Upper lobe of left lung (tissue), 6 donors: ENCODE results near the gene MOB3B. TPM values are rescaled to one million over a fixed set of nuclear protein-coding genes. Genes with fewer than 3 reads are reported as not detected.

Experiments
- ATAC-seq, 2 donors: fragments of 200-7000 bp; cut with Tn5 transposase; one replicate each; pipeline ENCODE4 v1.9.1; 2022; ENCODE audit warnings: mild to moderate bottlenecking in 2 of 2, moderate library complexity in 2 of 2; ENCODE audit not compliant: low FRiP score in 2 of 2
- DNase-seq, 2 donors: peaks; one replicate each; pipeline ENCODE4 v3.0.0-alpha.2; 2019 to 2020
- H3K27ac ChIP-seq, 4 donors: fragments of 200-600 bp; sonication (generic); one replicate each; pipeline ENCODE4 v1.5.1; 2016 to 2019
- H3K27me3 ChIP-seq, 4 donors: fragments of 200-600 bp; sonication (generic); one replicate each; pipeline ENCODE4 v1.5.1; 2017 to 2019
- H3K36me3 ChIP-seq, 4 donors: fragments of 200-600 bp; sonication (generic); one replicate each; pipeline ENCODE4 v1.5.1; 2016 to 2019
- H3K4me1 ChIP-seq, 4 donors: fragments of 200-600 bp; sonication (generic); one replicate each; pipeline ENCODE4 v1.5.1; 2018 to 2019
- H3K4me3 ChIP-seq, 4 donors: fragments of 200-600 bp; sonication (generic); one replicate each; pipeline ENCODE4 v1.5.1; 2017 to 2019; ENCODE audit warnings: mild to moderate bottlenecking in 2 of 4, moderate library complexity in 1 of 4
- H3K9me3 ChIP-seq, 4 donors: fragments of 200-600 bp; sonication (generic); one replicate each; pipeline ENCODE4 v1.5.1; 2018 to 2019
- EP300 ChIP-seq, 4 donors: sonication (generic); formaldehyde crosslinking; IDR thresholded peaks; one replicate each; pipeline ENCODE4 v1.5.1; 2017; ENCODE audit warnings: antibody characterized with exemption in 4 of 4, control low read depth in 2 of 4
- POLR2A ChIP-seq, 4 donors: fragments of 450-650 bp; IDR thresholded peaks; one replicate each; pipeline ENCODE4 v1.5.1; 2016 to 2017; ENCODE audit warnings: antibody characterized with exemption in 4 of 4, mild to moderate bottlenecking in 2 of 4
- POLR2AphosphoS5 ChIP-seq, 2 donors: sonication (generic); formaldehyde crosslinking; IDR thresholded peaks; one replicate each; pipeline ENCODE4 v1.5.1; 2017; ENCODE audit warnings: antibody characterized with exemption in 2 of 2
- WGBS, 2 donors: methylation state at CpG; one replicate each; pipeline ENCODE4 v1.1.5; 2017 to 2018; 5-methylcytosine and 5-hydroxymethylcytosine counted together
- total RNA-seq, 6 donors: library from RNA; depleted of rRNA in 4 of 6; stranded (reverse); fragments of >200 nt in 4 of 6; gene quantifications; one replicate each; pipeline versions ENCODE4 v1.1.0 to v1.2.1, GENCODE V29; 2016 to 2021
- TF ChIP-seq, protein P1 (sequence below), 6 experiments: fragments of 450-650 bp in 4 of 6; fragments of 200-600 bp in 2 of 6; sonication (generic) in 2 of 6; IDR thresholded peaks; one replicate each; pipeline ENCODE4 v1.5.1; 2016 to 2019; ENCODE audit warnings: antibody characterized with exemption in 6 of 6
- donor health status: DM: no; HTN: no; CAD: no; lungs with moderate emphysema.
- donor health status: DM: no; HTN: yes; CAD: no; lungs with severe emphysema.

The MOB3B gene
- total RNA-seq, 6 donors from 2014 or later = 4.2 to 20.7 (median 8.3) TPM

DNA sequence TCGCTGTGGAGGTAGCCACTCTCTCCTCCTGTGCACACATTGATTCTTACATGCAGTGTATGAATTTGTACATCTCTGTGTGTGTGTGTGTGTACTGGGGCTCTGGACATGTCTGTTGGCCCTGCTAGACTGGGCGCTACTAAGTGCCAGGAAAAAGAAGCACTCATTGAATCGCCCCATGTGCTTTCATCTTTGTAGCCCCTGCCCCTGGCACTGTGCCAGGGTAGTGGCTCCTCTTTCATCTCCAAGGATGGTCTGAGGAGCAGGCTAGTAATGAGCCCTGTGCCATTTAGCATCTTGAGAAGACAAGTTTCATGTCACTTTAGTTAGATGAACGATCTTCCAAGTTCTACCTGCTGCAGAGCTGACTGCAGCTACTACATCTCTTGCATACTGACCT lies 198.2 kb downstream of the MOB3B start:
- ATAC-seq (no peak), DNase-seq (no peak)
- Histone ChIP-seq H3K36me3 (no peaks in the 10 kb centered on the region), H3K27ac (no peak overlapping the region), H3K4me3 (no peak overlapping the region), H3K4me1 (peaks cover 0 to 3% (median 0%) of the 10 kb centered on the region in 4 donors), H3K9me3 (no peaks in the 10 kb centered on the region), H3K27me3 (no peaks in the 10 kb centered on the region)
- WGBS, 2 donors = 74 to 88% methylated on average over 4 of the region's 4 CpGs
- no peak for TF ChIP-seq POLR2A (IDR thresholded peaks at IDR 0.05)
- TF ChIP-seq, protein P1, sequence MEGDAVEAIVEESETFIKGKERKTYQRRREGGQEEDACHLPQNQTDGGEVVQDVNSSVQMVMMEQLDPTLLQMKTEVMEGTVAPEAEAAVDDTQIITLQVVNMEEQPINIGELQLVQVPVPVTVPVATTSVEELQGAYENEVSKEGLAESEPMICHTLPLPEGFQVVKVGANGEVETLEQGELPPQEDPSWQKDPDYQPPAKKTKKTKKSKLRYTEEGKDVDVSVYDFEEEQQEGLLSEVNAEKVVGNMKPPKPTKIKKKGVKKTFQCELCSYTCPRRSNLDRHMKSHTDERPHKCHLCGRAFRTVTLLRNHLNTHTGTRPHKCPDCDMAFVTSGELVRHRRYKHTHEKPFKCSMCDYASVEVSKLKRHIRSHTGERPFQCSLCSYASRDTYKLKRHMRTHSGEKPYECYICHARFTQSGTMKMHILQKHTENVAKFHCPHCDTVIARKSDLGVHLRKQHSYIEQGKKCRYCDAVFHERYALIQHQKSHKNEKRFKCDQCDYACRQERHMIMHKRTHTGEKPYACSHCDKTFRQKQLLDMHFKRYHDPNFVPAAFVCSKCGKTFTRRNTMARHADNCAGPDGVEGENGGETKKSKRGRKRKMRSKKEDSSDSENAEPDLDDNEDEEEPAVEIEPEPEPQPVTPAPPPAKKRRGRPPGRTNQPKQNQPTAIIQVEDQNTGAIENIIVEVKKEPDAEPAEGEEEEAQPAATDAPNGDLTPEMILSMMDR (IDR thresholded peaks at IDR 0.05) = no peak
- TF ChIP-seq POLR2AphosphoS5 (IDR thresholded peaks at IDR 0.05) = no peak
- TF ChIP-seq EP300 (IDR thresholded peaks at IDR 0.05) = no peak

DNA sequence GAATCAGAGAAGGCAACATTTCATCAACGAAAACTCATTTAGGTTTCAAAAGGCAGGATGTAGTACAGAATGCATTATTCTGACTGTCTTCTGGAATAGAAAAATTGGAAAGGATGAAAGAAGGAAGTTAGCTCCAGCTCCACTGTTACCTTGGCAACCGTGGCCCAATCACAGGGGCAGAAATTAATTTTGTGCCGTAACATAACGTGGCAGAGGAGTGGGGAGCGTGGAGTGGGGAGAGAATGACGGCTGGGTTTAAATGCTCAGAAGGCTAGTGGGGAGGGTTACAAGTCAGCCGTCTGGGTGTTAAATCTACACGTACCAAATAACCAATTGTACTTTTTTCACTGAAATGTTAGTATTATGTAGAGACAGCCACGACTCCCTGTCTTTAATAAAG lies 200.3 kb downstream of the MOB3B start:
- DNase-seq (no peak), ATAC-seq (no peak)
- H3K4me1 ChIP-seq = peaks cover 0 to 3% (median 0%) of the 10 kb centered on the region in 4 donors
- no peaks in the 10 kb centered on the region for H3K9me3 ChIP-seq
- H3K27ac ChIP-seq = no peak overlapping the region
- no peaks in the 10 kb centered on the region for H3K36me3 ChIP-seq
- 77 to 79% methylated on average over 9 of the region's 9 CpGs for WGBS, 2 donors
- no peaks in the 10 kb centered on the region for H3K27me3 ChIP-seq
- TF ChIP-seq POLR2AphosphoS5 (IDR thresholded peaks at IDR 0.05) (no peak), POLR2A (IDR thresholded peaks at IDR 0.05) (no peak), EP300 (IDR thresholded peaks at IDR 0.05) (no peak)
- TF ChIP-seq, protein P1 (IDR thresholded peaks at IDR 0.05) = no peak
- no peak overlapping the region for H3K4me3 ChIP-seq

GRCh38 chr9:27328483-27328882 lies 201.1 kb downstream of the MOB3B start:
- 74 to 85% methylated on average over 3 of the region's 3 CpGs for WGBS, 2 donors
- DNase-seq = no peak
- H3K9me3 ChIP-seq = no peaks in the 10 kb centered on the region
- H3K27ac ChIP-seq = no peak overlapping the region
- H3K36me3 ChIP-seq = no peaks in the 10 kb centered on the region
- H3K4me1 ChIP-seq = peaks cover 0 to 2% (median 0%) of the 10 kb centered on the region in 4 donors
- no peaks in the 10 kb centered on the region for H3K27me3 ChIP-seq
- no peak for ATAC-seq
- TF ChIP-seq, protein P1 (IDR thresholded peaks at IDR 0.05) = no peak
- TF ChIP-seq POLR2A (IDR thresholded peaks at IDR 0.05) (no peak), POLR2AphosphoS5 (IDR thresholded peaks at IDR 0.05) (no peak), EP300 (IDR thresholded peaks at IDR 0.05) (no peak)
- H3K4me3 ChIP-seq = no peak overlapping the region

DNA sequence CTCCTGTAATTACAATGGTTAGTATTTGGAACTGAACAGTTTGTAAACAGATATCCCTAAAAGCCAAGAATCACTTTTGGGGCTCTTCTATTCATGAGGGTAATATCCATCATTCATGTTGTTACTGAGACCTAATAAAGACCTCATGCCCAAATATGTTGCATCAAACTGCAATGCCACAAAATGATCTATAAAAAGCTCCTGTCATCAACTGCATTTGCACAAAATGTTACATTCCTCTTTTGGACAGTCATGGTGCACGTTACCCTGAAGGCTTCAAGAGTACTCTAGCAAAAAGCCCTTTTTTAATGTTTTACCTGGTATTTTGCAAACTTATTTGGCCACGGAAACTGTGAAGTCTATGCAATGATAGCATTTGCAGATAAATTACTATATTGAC lies 218.4 kb downstream of the MOB3B start:
- H3K4me3 ChIP-seq = no peak overlapping the region
- H3K4me1 ChIP-seq = no peaks in the 10 kb centered on the region
- no peak for TF ChIP-seq POLR2A (IDR thresholded peaks at IDR 0.05)
- no peak for TF ChIP-seq EP300 (IDR thresholded peaks at IDR 0.05)
- no peak for TF ChIP-seq POLR2AphosphoS5 (IDR thresholded peaks at IDR 0.05)
- TF ChIP-seq, protein P1 (IDR thresholded peaks at IDR 0.05) = no peak
- ATAC-seq (no peak), DNase-seq (no peak)
- WGBS, 2 donors = 76 to 83% methylated on average over 2 of the region's 2 CpGs
- H3K36me3 ChIP-seq = no peaks in the 10 kb centered on the region
- no peak overlapping the region for H3K27ac ChIP-seq
- no peaks in the 10 kb centered on the region for H3K27me3 ChIP-seq
- H3K9me3 ChIP-seq = no peaks in the 10 kb centered on the region

DNA sequence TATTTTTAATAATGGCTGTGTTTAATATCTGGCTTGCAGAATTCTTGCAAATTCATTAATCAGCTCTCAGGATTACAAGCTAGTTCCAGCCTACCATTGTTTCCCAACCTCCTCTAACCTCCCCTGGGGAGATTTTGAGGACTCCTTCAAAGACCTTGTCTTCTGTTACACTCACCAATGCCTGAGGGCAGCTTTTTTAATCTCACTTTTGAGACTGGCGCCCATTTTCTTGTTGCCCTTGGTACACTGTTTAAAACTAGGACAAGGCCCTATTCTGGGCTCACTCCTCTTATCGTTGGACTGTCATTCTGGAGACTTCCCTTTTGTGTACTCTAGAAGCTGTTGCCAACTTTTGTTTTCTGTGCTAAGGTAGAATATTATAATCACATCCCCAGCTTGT lies 219.0 kb downstream of the MOB3B start:
- ATAC-seq = no peak
- DNase-seq = no peak
- H3K36me3 ChIP-seq = no peaks in the 10 kb centered on the region
- WGBS, 2 donors = 62 to 79% methylated on average over 2 of the region's 2 CpGs
- no peaks in the 10 kb centered on the region for H3K4me1 ChIP-seq
- H3K4me3 ChIP-seq = no peak overlapping the region
- TF ChIP-seq EP300 (IDR thresholded peaks at IDR 0.05) (no peak), POLR2A (IDR thresholded peaks at IDR 0.05) (no peak), POLR2AphosphoS5 (IDR thresholded peaks at IDR 0.05) (no peak)
- TF ChIP-seq, protein P1 (IDR thresholded peaks at IDR 0.05) = no peak
- no peak overlapping the region for H3K27ac ChIP-seq
- H3K9me3 ChIP-seq = no peaks in the 10 kb centered on the region
- no peaks in the 10 kb centered on the region for H3K27me3 ChIP-seq
